Brain microvascular endothelial cell (primary cell): Measurements from ENCODE around the gene CAVIN1.

Source experiments
- DNase-seq: peaks from one replicate; pipeline ENCODE4 v3.0.0-alpha.2; 2020
- H3K27ac ChIP-seq: fragments of 250-450 bp; sonication (Bioruptor Pico); 2 replicates; pipeline ENCODE4 v1.5.1; 2020; ENCODE audit warnings: mild to moderate bottlenecking, moderate library complexity
- H3K27me3 ChIP-seq: fragments of 250-450 bp; sonication (Bioruptor Pico); replicated peaks from 2 replicates; pipeline ENCODE4 v1.5.1; 2020; ENCODE audit warnings: mild to moderate bottlenecking
- H3K36me3 ChIP-seq: fragments of 250-450 bp; sonication (Bioruptor Pico); replicated peaks from 2 replicates; pipeline ENCODE4 v1.5.1; 2020; ENCODE audit warnings: mild to moderate bottlenecking
- H3K4me3 ChIP-seq: 2 replicates; pipeline ENCODE4 v1.5.1; 2011; ENCODE audit warnings: low read depth, mild to moderate bottlenecking, control low read depth, low read length, moderate library complexity
- CTCF ChIP-seq: IDR thresholded peaks from 2 replicates; pipeline ENCODE4 v1.5.1; 2011; ENCODE audit warnings: low read depth, mild to moderate bottlenecking, moderate library complexity, low read length, control low read depth, inconsistent platforms; ENCODE audit errors: missing control alignments
- in situ Hi-C: cut with HindIII; loops from 2 replicates; pipeline ENCODE4 v1.10.0; 2017; ENCODE audit warnings: low sequenced_read_pairs, low pct_ligation_motif_present

Gene CAVIN1

GRCh38 chr17:42422958-42423712, at the start of gene CAVIN1:
TSS of gene CAVIN1 (minus strand) at chr17:42423256. CDS start at chr17:42423097, 159 bp downstream.
- TF ChIP-seq CTCF: no peak

GRCh38 chr17:42467889-42468288, 44.8 kb upstream of the CAVIN1 start:
- H3K4me3 ChIP-seq: no peak overlapping the region
- no peaks in the 10 kb centered on the region for H3K27me3 ChIP-seq
- H3K36me3 ChIP-seq: peaks cover 50% of the 10 kb centered on the region
- H3K27ac ChIP-seq: no peak overlapping the region
- DNase-seq: no peak
- in situ Hi-C loops: no loop called here
- TF ChIP-seq CTCF: no peak

More at GRCh38 chr17:42422958-42423712, at the start of gene CAVIN1:
- peak; percentile 93 for DNase-seq
- in situ Hi-C loops: no loop called here
- Histone ChIP-seq H3K36me3 (peaks cover 3% of the 10 kb centered on the region), H3K27me3 (no peaks in the 10 kb centered on the region), H3K4me3 (peak within 1 kb of the TSS; percentile 97), H3K27ac (peak within 1 kb of the TSS; percentile 87)

- Histone ChIP-seq H3K36me3 (peaks cover 42% of the 10 kb centered on the region), H3K27me3 (no peaks in the 10 kb centered on the region), H3K4me3 (no peak overlapping the region), H3K27ac (no peak overlapping the region)
- DNase-seq: no peak
- in situ Hi-C loops: no loop called here
- no peak for TF ChIP-seq CTCF
Measured at GRCh38 chr17:42463976-42464400, 40.9 kb upstream of the CAVIN1 start.

- no peak for TF ChIP-seq CTCF
- in situ Hi-C loops: no loop called here
- no peak for DNase-seq
- H3K27me3 ChIP-seq: no peaks in the 10 kb centered on the region
- H3K36me3 ChIP-seq: peaks cover 16% of the 10 kb centered on the region
- peak overlapping the region; percentile 81 for H3K4me3 ChIP-seq
- H3K27ac ChIP-seq: no peak overlapping the region
Measured at GRCh38 chr17:42460371-42460770, 37.3 kb upstream of the CAVIN1 start.

- peak; percentile 57 for DNase-seq
- TF ChIP-seq CTCF: no peak
- H3K27me3 ChIP-seq: no peaks in the 10 kb centered on the region
- in situ Hi-C loops: no loop called here
- H3K4me3 ChIP-seq: peak overlapping the region; percentile 81
- peak overlapping the region; percentile 20 for H3K27ac ChIP-seq
- H3K36me3 ChIP-seq: peaks cover 16% of the 10 kb centered on the region
Measured at GRCh38 chr17:42459801-42460281, 36.8 kb upstream of the CAVIN1 start.

- H3K27ac ChIP-seq: peak overlapping the region; percentile 66
- H3K27me3 ChIP-seq: no peaks in the 10 kb centered on the region
- TF ChIP-seq CTCF: peak; percentile 65
- H3K36me3 ChIP-seq: peaks cover 13% of the 10 kb centered on the region
- in situ Hi-C loops: no loop called here
- H3K4me3 ChIP-seq: peak overlapping the region; percentile 81
- DNase-seq: peak; percentile 41
Measured at GRCh38 chr17:42459256-42459800, 36.3 kb upstream of the CAVIN1 start.
